ENCODE results near the gene ATP10A. TPM values are rescaled to one million over a fixed set of nuclear protein-coding genes. Genes with fewer than 3 reads are reported as not detected.

The ATP10A gene
- total RNA-seq, 4 donors from 2014 or later: 3.8 to 7.1 (median 5.2) TPM

- Histone ChIP-seq H3K4me3 (no peak overlapping the region), H3K36me3 (no peaks in the 10 kb centered on the region), H3K27ac (no peak overlapping the region), H3K27me3 (no peaks in the 10 kb centered on the region), H3K9me3 (no peaks in the 10 kb centered on the region), H3K4me1 (peaks cover 40% of the 10 kb centered on the region)
- TF ChIP-seq CTCF (IDR thresholded peaks at IDR 0.05): no peak
- no peak for TF ChIP-seq EP300 (IDR thresholded peaks at IDR 0.05)
- TF ChIP-seq POLR2A (IDR thresholded peaks at IDR 0.05): no peak
- TF ChIP-seq POLR2AphosphoS5 (IDR thresholded peaks at IDR 0.05): no peak
- no peak for DNase-seq (ENCODE audit: low spot score in 2 of 2)
- 52% methylated on average over 2 of the region's 2 CpGs for whole genome bisulfite sequencing
Measured at GRCh38 chr15:25847051-25847450, 16.1 kb downstream of the ATP10A start.

GRCh38 chr15:25846377-25846776 lies 16.8 kb downstream of the ATP10A start:
- H3K4me1 ChIP-seq: peaks cover 40% of the 10 kb centered on the region
- no peak overlapping the region for H3K4me3 ChIP-seq
- WGBS: 59% methylated on average over 7 of the region's 7 CpGs
- H3K27ac ChIP-seq: no peak overlapping the region
- H3K27me3 ChIP-seq: no peaks in the 10 kb centered on the region
- no peaks in the 10 kb centered on the region for H3K9me3 ChIP-seq
- TF ChIP-seq CTCF (IDR thresholded peaks at IDR 0.05): no peak
- no peak for TF ChIP-seq POLR2A (IDR thresholded peaks at IDR 0.05)
- no peak for TF ChIP-seq POLR2AphosphoS5 (IDR thresholded peaks at IDR 0.05)
- no peak for TF ChIP-seq EP300 (IDR thresholded peaks at IDR 0.05)
- H3K36me3 ChIP-seq: no peaks in the 10 kb centered on the region
- DNase-seq (ENCODE audit: low spot score in 2 of 2): no peak

GRCh38 chr15:25844981-25845680 lies 18.0 kb downstream of the ATP10A start:
- Histone ChIP-seq H3K9me3 (no peaks in the 10 kb centered on the region), H3K27me3 (no peaks in the 10 kb centered on the region), H3K4me1 (peaks cover 29% of the 10 kb centered on the region), H3K36me3 (no peaks in the 10 kb centered on the region), H3K4me3 (no peak overlapping the region), H3K27ac (no peak overlapping the region)
- WGBS: 68% methylated on average over 14 of the region's 14 CpGs
- TF ChIP-seq CTCF (IDR thresholded peaks at IDR 0.05) (no peak), POLR2AphosphoS5 (IDR thresholded peaks at IDR 0.05) (no peak), POLR2A (IDR thresholded peaks at IDR 0.05) (no peak), EP300 (IDR thresholded peaks at IDR 0.05) (no peak)
- DNase-seq (ENCODE audit: low spot score in 2 of 2): no peak

- H3K4me3 ChIP-seq: no peak overlapping the region
- H3K9me3 ChIP-seq: no peaks in the 10 kb centered on the region
- TF ChIP-seq CTCF (IDR thresholded peaks at IDR 0.05): no peak
- no peak for DNase-seq (ENCODE audit: low spot score in 2 of 2)
- H3K36me3 ChIP-seq: no peaks in the 10 kb centered on the region
- H3K4me1 ChIP-seq: peaks cover 23% of the 10 kb centered on the region
- H3K27me3 ChIP-seq: no peaks in the 10 kb centered on the region
- WGBS: 85% methylated on average over 6 of the region's 6 CpGs
- no peak overlapping the region for H3K27ac ChIP-seq
Measured at GRCh38 chr15:25844542-25844941, 18.6 kb downstream of the ATP10A start.

GRCh38 chr15:25844076-25844475 lies 19.1 kb downstream of the ATP10A start:
- H3K36me3 ChIP-seq: no peaks in the 10 kb centered on the region
- DNase-seq (ENCODE audit: low spot score in 2 of 2): no peak
- H3K4me1 ChIP-seq: peaks cover 18% of the 10 kb centered on the region
- H3K9me3 ChIP-seq: no peaks in the 10 kb centered on the region
- WGBS: 84% methylated on average over 7 of the region's 7 CpGs
- H3K4me3 ChIP-seq: no peak overlapping the region
- H3K27me3 ChIP-seq: no peaks in the 10 kb centered on the region
- TF ChIP-seq POLR2AphosphoS5 (IDR thresholded peaks at IDR 0.05) (no peak), POLR2A (IDR thresholded peaks at IDR 0.05) (no peak), CTCF (IDR thresholded peaks at IDR 0.05) (no peak), EP300 (IDR thresholded peaks at IDR 0.05) (no peak)
- no peak overlapping the region for H3K27ac ChIP-seq
